Endothelial cell of umbilical vein (primary cell): ENCODE data around the gene SLC39A3. TPM values are rescaled to one million over a fixed set of nuclear protein-coding genes. Genes with fewer than 3 reads are reported as not detected.

ENCODE experiments used
- BruUV-seq: library from RNA; stranded (reverse); fragments of 400-500 nt; replicated peaks from 2 replicates; lab custom pipeline; 2021; lab: Mats Ljungman, UMichigan
- CTCF ChIA-PET: fragments of 300-600, 350-600 bp; sonication (Branson Sonifier 250); formaldehyde crosslinking; loops from one replicate; lab custom pipeline; 2021; ENCODE audit warnings: antibody characterized with exemption, inconsistent platforms; lab: Charles Lee
- POLR2A ChIA-PET: fragments of 300-600, 350-600 bp; sonication (Branson Sonifier 250); formaldehyde crosslinking; loops from one replicate; lab custom pipeline; 2021; ENCODE audit warnings: antibody characterized with exemption, inconsistent platforms; lab: Charles Lee
- DNase-seq: peaks from one replicate; pipeline ENCODE4 v3.0.0-alpha.2; 2011; ENCODE audit warnings: low read depth, low spot score
- FAIRE-seq: peaks from 2 replicates; lab custom pipeline; 2011; peaks lifted over from hg19 to GRCh38; lab: Jason Lieb, UNC
- H2AFZ ChIP-seq: 2 replicates; pipeline ENCODE4 v1.6.0; 2012; ENCODE audit warnings: low read depth, low read length, control low read depth, inconsistent platforms
- H3K27ac ChIP-seq: 2 replicates; pipeline ENCODE4 v1.5.1; 2011; ENCODE audit warnings: low read depth, mild to moderate bottlenecking, control low read depth, low read length, moderate library complexity; ENCODE audit not compliant: insufficient read depth
- H3K27me3 ChIP-seq, 2 experiments: 2 replicates each; pipeline versions ENCODE4 v1.6.0 to v1.6.1; 2011; ENCODE audit warnings: low read length in 2 of 2, mixed read lengths in 1 of 2; ENCODE audit not compliant: control insufficient read depth in 2 of 2, insufficient read depth in 2 of 2
- H3K36me3 ChIP-seq, 2 experiments: 2 replicates in 1 of 2; 3 replicates in 1 of 2; pipeline ENCODE4 v1.5.1; 2011; ENCODE audit warnings: low read length in 2 of 2, mild to moderate bottlenecking in 1 of 2, moderate library complexity in 1 of 2; ENCODE audit not compliant: control insufficient read depth in 2 of 2, insufficient read depth in 2 of 2; ENCODE audit errors: extremely low read depth in 1 of 2
- H3K4me1 ChIP-seq: 3 replicates; pipeline ENCODE4 v1.5.1; 2011; ENCODE audit warnings: mild to moderate bottlenecking, low read length; ENCODE audit not compliant: control insufficient read depth, insufficient read depth; ENCODE audit errors: extremely low read depth
- H3K4me2 ChIP-seq: 2 replicates; pipeline ENCODE4 v1.6.1; 2011; ENCODE audit warnings: low read length, control low read depth, mixed read lengths; ENCODE audit not compliant: insufficient read depth
- H3K4me3 ChIP-seq, 3 experiments: fragments of 200-600 bp in 1 of 3; sonication (generic), shearing (Covaris generic) in 1 of 3; replicated peaks in 1 of 3; 2 replicates each; pipeline ENCODE4 v1.5.1; 2011 to 2016; ENCODE audit warnings: control low read depth in 3 of 3, low read length in 3 of 3, mild to moderate bottlenecking in 2 of 3, inconsistent platforms in 1 of 3, low read depth in 1 of 3, moderate library complexity in 1 of 3; ENCODE audit not compliant: insufficient read depth in 1 of 3
- H3K79me2 ChIP-seq: 2 replicates; pipeline ENCODE4 v1.6.0; 2012; ENCODE audit warnings: low read length, inconsistent platforms; ENCODE audit not compliant: control insufficient read depth, insufficient read depth
- H3K9ac ChIP-seq: replicated peaks from 2 replicates; pipeline ENCODE3; 2011; ENCODE audit warnings: low read length, control low read depth; ENCODE audit not compliant: insufficient read depth; ENCODE audit errors: extremely low read depth
- H3K9me1 ChIP-seq: replicated peaks from 3 replicates; pipeline ENCODE4 v1.6.0; 2011; ENCODE audit warnings: mild to moderate bottlenecking, low read length; ENCODE audit not compliant: control insufficient read depth, insufficient read depth; ENCODE audit errors: extremely low read depth
- H3K9me3 ChIP-seq: replicated peaks from 2 replicates; pipeline ENCODE4 v1.5.1; 2012; ENCODE audit warnings: low read length, inconsistent platforms; ENCODE audit not compliant: control insufficient read depth, insufficient read depth
- H4K20me1 ChIP-seq: replicated peaks from 2 replicates; pipeline ENCODE3; 2011; ENCODE audit warnings: mild to moderate bottlenecking, low read length; ENCODE audit not compliant: control insufficient read depth, insufficient read depth; ENCODE audit errors: extremely low read depth
- EZH2 ChIP-seq: IDR thresholded peaks from 2 replicates; pipeline ENCODE4 v1.6.1; 2012; ENCODE audit warnings: borderline replicate concordance, low read depth, mild to moderate bottlenecking, moderate library complexity, low read length, inconsistent platforms; ENCODE audit not compliant: severe bottlenecking
- FOS ChIP-seq: IDR thresholded peaks from 2 replicates; pipeline ENCODE4 v1.6.1; 2011; ENCODE audit warnings: mild to moderate bottlenecking, low read length, moderate library complexity, borderline replicate concordance; ENCODE audit not compliant: insufficient read depth
- GATA2 ChIP-seq: IDR thresholded peaks from 2 replicates; pipeline ENCODE4 v1.7.0; 2011; ENCODE audit warnings: low read depth, mild to moderate bottlenecking, moderate library complexity, mixed read lengths, low read length; ENCODE audit not compliant: insufficient read length, insufficient read depth
- JUN ChIP-seq: IDR thresholded peaks from 2 replicates; pipeline ENCODE4 v1.6.1; 2011; ENCODE audit warnings: borderline replicate concordance, low read depth; ENCODE audit not compliant: insufficient read length, insufficient read depth
- MYC ChIP-seq: IDR thresholded peaks from one replicate; pipeline ENCODE4 v1.6.1; 2011; ENCODE audit warnings: mild to moderate bottlenecking, low read depth, low read length
- POLR2A ChIP-seq: IDR thresholded peaks from 2 replicates; pipeline ENCODE4 v1.6.1; 2012; ENCODE audit warnings: low read depth, mild to moderate bottlenecking, control low read depth, low read length
- POLR2AphosphoS5 ChIP-seq: IDR thresholded peaks from 2 replicates; pipeline ENCODE4 v1.6.1; 2012; ENCODE audit warnings: low read depth, mild to moderate bottlenecking, control low read depth, low read length, moderate library complexity; ENCODE audit not compliant: insufficient read depth
- dilution Hi-C: fragments of 300-500 bp; cut with MboI; formaldehyde crosslinking; loops from one replicate; pipeline ENCODE4 v1.15.0; 2019; ENCODE audit warnings: low sequenced_read_pairs; ENCODE audit not compliant: extremely low pct_ligation_motif_present
- intact Hi-C: fragments of 100-400 bp; cut with micrococcal nuclease; formaldehyde crosslinking; loops from one replicate; pipeline ENCODE4 v1.10.0; 2022
- polyA plus RNA-seq, 4 experiments: library from polyadenylated mRNA; depleted of rRNA in 3 of 4; stranded (reverse) in 3 of 4; unstranded in 1 of 4; fragments of >200 nt; gene quantifications; 2 replicates each; pipeline versions ENCODE4 v1.2.1 to v1.2.3, GENCODE V29; 2011 to 2012; ENCODE audit warnings: missing spikeins in 1 of 4
- total RNA-seq: library from RNA; stranded (reverse); gene quantifications from 2 replicates; pipeline ENCODE4 v1.2.3, GENCODE V29; 2021
- TF ChIP-seq, protein P1 (sequence below), 2 donors: IDR thresholded peaks; 1 replicate in 1 of 2; 2 replicates in 1 of 2; pipeline ENCODE4 v1.5.1; 2011; ENCODE audit warnings: low read length in 2 of 2, mild to moderate bottlenecking in 2 of 2, moderate library complexity in 2 of 2, control low read depth in 1 of 2, inconsistent platforms in 1 of 2, low read depth in 1 of 2; ENCODE audit not compliant: insufficient read depth in 1 of 2; ENCODE audit errors: extremely low read depth in 1 of 2
- TF ChIP-seq, protein P2 (sequence below): IDR thresholded peaks from 2 replicates; pipeline ENCODE4 v1.6.1; 2011; ENCODE audit not compliant: insufficient read depth, insufficient read length

The SLC39A3 gene
- total and polyA plus RNA-seq, 2 donors (not counting 3 experiments of a cell fraction or from before 2014, with no cell fraction given) = 28.0 to 43.1 TPM

GRCh38 chr19:2716722-2717637, 22.8 kb downstream of the SLC39A3 start:
- H3K9me1 ChIP-seq = no peaks in the 10 kb centered on the region
- ChIA-PET POLR2A (no interaction called here), CTCF (interaction anchor here (0.6 to 0.8 kb wide), 2 partner anchors 33 to 69 kb away, joined by 3 read pairs; no protein-coding TSS in a partner anchor)
- no peak overlapping the region for H3K4me2 ChIP-seq
- FAIRE-seq = no peak
- H3K27me3 ChIP-seq = peaks cover 9 to 17% of the 10 kb centered on the region in 2 experiments
- no peak overlapping the region for H3K27ac ChIP-seq
- no peaks in the 10 kb centered on the region for H3K36me3 ChIP-seq
- no peak overlapping the region for H2AFZ ChIP-seq
- H3K9me3 ChIP-seq = no peaks in the 10 kb centered on the region
- no peak overlapping the region for H3K9ac ChIP-seq
- dilution Hi-C loops (no loop called here), intact Hi-C loops (no loop called here)
- no peak for TF ChIP-seq GATA2
- no peak for TF ChIP-seq FOS
- no peak for TF ChIP-seq JUN
- TF ChIP-seq, protein P1, sequence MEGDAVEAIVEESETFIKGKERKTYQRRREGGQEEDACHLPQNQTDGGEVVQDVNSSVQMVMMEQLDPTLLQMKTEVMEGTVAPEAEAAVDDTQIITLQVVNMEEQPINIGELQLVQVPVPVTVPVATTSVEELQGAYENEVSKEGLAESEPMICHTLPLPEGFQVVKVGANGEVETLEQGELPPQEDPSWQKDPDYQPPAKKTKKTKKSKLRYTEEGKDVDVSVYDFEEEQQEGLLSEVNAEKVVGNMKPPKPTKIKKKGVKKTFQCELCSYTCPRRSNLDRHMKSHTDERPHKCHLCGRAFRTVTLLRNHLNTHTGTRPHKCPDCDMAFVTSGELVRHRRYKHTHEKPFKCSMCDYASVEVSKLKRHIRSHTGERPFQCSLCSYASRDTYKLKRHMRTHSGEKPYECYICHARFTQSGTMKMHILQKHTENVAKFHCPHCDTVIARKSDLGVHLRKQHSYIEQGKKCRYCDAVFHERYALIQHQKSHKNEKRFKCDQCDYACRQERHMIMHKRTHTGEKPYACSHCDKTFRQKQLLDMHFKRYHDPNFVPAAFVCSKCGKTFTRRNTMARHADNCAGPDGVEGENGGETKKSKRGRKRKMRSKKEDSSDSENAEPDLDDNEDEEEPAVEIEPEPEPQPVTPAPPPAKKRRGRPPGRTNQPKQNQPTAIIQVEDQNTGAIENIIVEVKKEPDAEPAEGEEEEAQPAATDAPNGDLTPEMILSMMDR (IDR thresholded peaks at IDR 0.05; ENCODE audit: extremely low read depth in 1 of 2, insufficient read depth in 1 of 2, low read depth in 1 of 2, low read length in 2 of 2) = no peak
- no peak for TF ChIP-seq POLR2A
- TF ChIP-seq, protein P2, sequence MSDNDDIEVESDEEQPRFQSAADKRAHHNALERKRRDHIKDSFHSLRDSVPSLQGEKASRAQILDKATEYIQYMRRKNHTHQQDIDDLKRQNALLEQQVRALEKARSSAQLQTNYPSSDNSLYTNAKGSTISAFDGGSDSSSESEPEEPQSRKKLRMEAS = no peak
- no peak for TF ChIP-seq MYC
- TF ChIP-seq POLR2AphosphoS5 = no peak
- TF ChIP-seq EZH2 = no peak
- H3K4me3 ChIP-seq = no peak overlapping the region
- H3K79me2 ChIP-seq = no peaks in the 10 kb centered on the region
- no peak for DNase-seq
- no peaks in the 10 kb centered on the region for H4K20me1 ChIP-seq
- no peaks in the 10 kb centered on the region for H3K4me1 ChIP-seq
- BruUV-seq = no TSS peak
